SK-N-SH (cell line): Measurements from ENCODE around the gene ASCC2.

ENCODE experiments used
- ELF1 ChIP-seq: IDR thresholded peaks from 2 replicates; pipeline ENCODE4 v1.4.0; 2012
- FOXJ3 ChIP-seq: sonication (generic); formaldehyde crosslinking; IDR thresholded peaks from 2 replicates; pipeline ENCODE4 v1.5.1; 2020; ENCODE audit warnings: mild to moderate bottlenecking, missing genetic modification reagents
- MEF2A ChIP-seq: IDR thresholded peaks from 2 replicates; pipeline ENCODE4 v1.4.0; 2012; ENCODE audit warnings: low read depth, borderline replicate concordance
- MXI1 ChIP-seq: IDR thresholded peaks from 2 replicates; pipeline ENCODE4 v1.6.1; 2012; ENCODE audit warnings: mild to moderate bottlenecking, low read depth, low read length, improper control_type of control experiment
- NFIC ChIP-seq: IDR thresholded peaks from 2 replicates; pipeline ENCODE4 v1.4.0; 2012; ENCODE audit warnings: borderline replicate concordance
- NRF1 ChIP-seq: IDR thresholded peaks from 2 replicates; pipeline ENCODE4 v1.6.1; 2012; ENCODE audit warnings: low read depth, mild to moderate bottlenecking, low read length
- POLR2AphosphoS5 ChIP-seq: IDR thresholded peaks from 2 replicates; pipeline ENCODE4 v1.6.1; 2012; ENCODE audit warnings: low read depth, low read length
- TEAD4 ChIP-seq: IDR thresholded peaks from 2 replicates; pipeline ENCODE4 v1.4.0; 2012; ENCODE audit warnings: mild to moderate bottlenecking, borderline replicate concordance; ENCODE audit not compliant: insufficient read depth
- TF ChIP-seq, protein P1 (sequence below): fragments of 200-600 bp; sonication (generic); IDR thresholded peaks from 2 replicates; pipeline ENCODE4 v1.6.1; 2017; ENCODE audit warnings: antibody characterized with exemption, mild to moderate bottlenecking, moderate library complexity
- TF ChIP-seq, protein P2 (sequence below): IDR thresholded peaks from 2 replicates; pipeline ENCODE4 v1.6.1; 2012; ENCODE audit warnings: mild to moderate bottlenecking, low read depth, low read length, moderate library complexity
- TF ChIP-seq, protein P3 (sequence below): IDR thresholded peaks from 2 replicates; pipeline ENCODE4 v1.4.0; 2012; ENCODE audit warnings: low read depth
- TF ChIP-seq, protein P4 (sequence below): fragments of 150-350 bp; IDR thresholded peaks from 2 replicates; pipeline ENCODE4 v1.6.1; 2017; ENCODE audit warnings: antibody characterized with exemption, low read length, low read depth, borderline replicate concordance

DNA sequence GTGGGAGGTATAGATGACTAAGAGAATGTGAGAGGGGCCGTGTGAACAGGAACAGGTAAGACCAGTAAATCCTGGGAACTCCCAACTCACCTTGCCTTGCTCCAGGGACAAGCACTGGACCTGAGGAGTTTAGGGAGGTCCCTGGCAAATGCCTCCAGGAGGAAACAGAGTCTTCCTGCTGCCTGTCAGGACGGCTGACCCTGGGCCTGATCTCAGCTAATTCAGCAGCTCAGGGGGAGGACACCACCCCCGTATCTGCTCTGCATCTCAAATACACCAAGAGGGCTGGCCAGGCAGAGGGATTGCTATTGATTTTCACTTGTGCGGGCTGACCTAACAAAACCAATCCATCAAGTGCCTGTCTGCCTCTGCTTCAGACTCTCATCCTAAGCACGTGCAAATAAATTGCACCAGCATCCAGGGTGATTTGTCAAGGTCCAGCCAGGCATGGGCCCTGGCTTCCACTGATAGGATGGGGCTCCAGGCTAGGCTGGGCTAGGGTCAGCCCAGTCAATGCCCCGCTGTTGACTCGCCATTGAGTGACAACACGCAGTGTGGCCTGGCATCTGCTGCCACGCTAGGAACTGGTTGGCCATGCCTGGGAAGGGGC is 50.6 kb downstream of the ASCC2 start:
- no peak for TF ChIP-seq ELF1
- TF ChIP-seq MEF2A: no peak
- TF ChIP-seq, protein P1, sequence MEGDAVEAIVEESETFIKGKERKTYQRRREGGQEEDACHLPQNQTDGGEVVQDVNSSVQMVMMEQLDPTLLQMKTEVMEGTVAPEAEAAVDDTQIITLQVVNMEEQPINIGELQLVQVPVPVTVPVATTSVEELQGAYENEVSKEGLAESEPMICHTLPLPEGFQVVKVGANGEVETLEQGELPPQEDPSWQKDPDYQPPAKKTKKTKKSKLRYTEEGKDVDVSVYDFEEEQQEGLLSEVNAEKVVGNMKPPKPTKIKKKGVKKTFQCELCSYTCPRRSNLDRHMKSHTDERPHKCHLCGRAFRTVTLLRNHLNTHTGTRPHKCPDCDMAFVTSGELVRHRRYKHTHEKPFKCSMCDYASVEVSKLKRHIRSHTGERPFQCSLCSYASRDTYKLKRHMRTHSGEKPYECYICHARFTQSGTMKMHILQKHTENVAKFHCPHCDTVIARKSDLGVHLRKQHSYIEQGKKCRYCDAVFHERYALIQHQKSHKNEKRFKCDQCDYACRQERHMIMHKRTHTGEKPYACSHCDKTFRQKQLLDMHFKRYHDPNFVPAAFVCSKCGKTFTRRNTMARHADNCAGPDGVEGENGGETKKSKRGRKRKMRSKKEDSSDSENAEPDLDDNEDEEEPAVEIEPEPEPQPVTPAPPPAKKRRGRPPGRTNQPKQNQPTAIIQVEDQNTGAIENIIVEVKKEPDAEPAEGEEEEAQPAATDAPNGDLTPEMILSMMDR: no peak
- TF ChIP-seq NFIC: no peak
- TF ChIP-seq MXI1: no peak
- TF ChIP-seq POLR2AphosphoS5: no peak
- TF ChIP-seq, protein P2, sequence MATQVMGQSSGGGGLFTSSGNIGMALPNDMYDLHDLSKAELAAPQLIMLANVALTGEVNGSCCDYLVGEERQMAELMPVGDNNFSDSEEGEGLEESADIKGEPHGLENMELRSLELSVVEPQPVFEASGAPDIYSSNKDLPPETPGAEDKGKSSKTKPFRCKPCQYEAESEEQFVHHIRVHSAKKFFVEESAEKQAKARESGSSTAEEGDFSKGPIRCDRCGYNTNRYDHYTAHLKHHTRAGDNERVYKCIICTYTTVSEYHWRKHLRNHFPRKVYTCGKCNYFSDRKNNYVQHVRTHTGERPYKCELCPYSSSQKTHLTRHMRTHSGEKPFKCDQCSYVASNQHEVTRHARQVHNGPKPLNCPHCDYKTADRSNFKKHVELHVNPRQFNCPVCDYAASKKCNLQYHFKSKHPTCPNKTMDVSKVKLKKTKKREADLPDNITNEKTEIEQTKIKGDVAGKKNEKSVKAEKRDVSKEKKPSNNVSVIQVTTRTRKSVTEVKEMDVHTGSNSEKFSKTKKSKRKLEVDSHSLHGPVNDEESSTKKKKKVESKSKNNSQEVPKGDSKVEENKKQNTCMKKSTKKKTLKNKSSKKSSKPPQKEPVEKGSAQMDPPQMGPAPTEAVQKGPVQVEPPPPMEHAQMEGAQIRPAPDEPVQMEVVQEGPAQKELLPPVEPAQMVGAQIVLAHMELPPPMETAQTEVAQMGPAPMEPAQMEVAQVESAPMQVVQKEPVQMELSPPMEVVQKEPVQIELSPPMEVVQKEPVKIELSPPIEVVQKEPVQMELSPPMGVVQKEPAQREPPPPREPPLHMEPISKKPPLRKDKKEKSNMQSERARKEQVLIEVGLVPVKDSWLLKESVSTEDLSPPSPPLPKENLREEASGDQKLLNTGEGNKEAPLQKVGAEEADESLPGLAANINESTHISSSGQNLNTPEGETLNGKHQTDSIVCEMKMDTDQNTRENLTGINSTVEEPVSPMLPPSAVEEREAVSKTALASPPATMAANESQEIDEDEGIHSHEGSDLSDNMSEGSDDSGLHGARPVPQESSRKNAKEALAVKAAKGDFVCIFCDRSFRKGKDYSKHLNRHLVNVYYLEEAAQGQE: no peak
- TF ChIP-seq, protein P3, sequence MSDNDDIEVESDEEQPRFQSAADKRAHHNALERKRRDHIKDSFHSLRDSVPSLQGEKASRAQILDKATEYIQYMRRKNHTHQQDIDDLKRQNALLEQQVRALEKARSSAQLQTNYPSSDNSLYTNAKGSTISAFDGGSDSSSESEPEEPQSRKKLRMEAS: no peak
- TF ChIP-seq NRF1: no peak
- TF ChIP-seq, protein P4, sequence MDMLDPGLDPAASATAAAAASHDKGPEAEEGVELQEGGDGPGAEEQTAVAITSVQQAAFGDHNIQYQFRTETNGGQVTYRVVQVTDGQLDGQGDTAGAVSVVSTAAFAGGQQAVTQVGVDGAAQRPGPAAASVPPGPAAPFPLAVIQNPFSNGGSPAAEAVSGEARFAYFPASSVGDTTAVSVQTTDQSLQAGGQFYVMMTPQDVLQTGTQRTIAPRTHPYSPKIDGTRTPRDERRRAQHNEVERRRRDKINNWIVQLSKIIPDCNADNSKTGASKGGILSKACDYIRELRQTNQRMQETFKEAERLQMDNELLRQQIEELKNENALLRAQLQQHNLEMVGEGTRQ: no peak
- TF ChIP-seq FOXJ3 (CRISPR knock-in tag): no peak
- TF ChIP-seq TEAD4: no peak
